ENCODE measurements around the gene ASTN1.

DNA sequence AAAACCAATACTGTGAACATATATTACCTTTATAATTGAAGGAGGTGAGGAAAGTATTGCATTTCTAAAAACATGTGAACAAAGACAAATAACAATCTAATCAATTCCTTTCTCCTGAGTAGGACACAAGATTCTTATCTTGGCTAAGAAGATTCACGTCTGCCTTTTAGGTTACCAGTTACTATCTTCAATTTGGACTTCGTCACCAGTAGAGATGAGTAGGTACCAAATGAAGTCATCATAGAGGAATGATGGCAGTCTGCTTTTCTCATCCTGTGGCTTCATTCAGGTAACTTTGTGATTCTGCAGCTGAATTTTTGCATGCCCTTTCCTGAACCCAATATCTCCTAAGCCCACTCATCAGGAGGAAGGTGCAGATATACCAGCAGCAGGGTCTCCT is 32.4 kb downstream of the ASTN1 start:
- TF ChIP-seq, protein P1, sequence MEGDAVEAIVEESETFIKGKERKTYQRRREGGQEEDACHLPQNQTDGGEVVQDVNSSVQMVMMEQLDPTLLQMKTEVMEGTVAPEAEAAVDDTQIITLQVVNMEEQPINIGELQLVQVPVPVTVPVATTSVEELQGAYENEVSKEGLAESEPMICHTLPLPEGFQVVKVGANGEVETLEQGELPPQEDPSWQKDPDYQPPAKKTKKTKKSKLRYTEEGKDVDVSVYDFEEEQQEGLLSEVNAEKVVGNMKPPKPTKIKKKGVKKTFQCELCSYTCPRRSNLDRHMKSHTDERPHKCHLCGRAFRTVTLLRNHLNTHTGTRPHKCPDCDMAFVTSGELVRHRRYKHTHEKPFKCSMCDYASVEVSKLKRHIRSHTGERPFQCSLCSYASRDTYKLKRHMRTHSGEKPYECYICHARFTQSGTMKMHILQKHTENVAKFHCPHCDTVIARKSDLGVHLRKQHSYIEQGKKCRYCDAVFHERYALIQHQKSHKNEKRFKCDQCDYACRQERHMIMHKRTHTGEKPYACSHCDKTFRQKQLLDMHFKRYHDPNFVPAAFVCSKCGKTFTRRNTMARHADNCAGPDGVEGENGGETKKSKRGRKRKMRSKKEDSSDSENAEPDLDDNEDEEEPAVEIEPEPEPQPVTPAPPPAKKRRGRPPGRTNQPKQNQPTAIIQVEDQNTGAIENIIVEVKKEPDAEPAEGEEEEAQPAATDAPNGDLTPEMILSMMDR (conservative IDR thresholded peaks at IDR 0.05; ENCODE audit: low read depth, low read length), result no peak
- no peak for TF ChIP-seq MAFK (IDR thresholded peaks at IDR 0.05; ENCODE audit: low read depth, low read length)
- TF ChIP-seq POLR2A (IDR thresholded peaks at IDR 0.05; ENCODE audit: low read depth, low read length), result no peak
- no peak for TF ChIP-seq RFX5 (IDR thresholded peaks at IDR 0.05; ENCODE audit: low read depth, low read length)
- TF ChIP-seq MXI1 (IDR thresholded peaks at IDR 0.05; ENCODE audit: borderline replicate concordance, low read depth, low read length), result no peak

Data from IMR-90 (cell line).